ENCODE results near the gene MFNG. TPM values are rescaled to one million over a fixed set of nuclear protein-coding genes. Genes with fewer than 3 reads are reported as not detected.

The MFNG gene
- polyA plus RNA-seq, 3 donors, result 8.5 to 12.4 (median 11.1) TPM

GRCh38 chr22:37499027-37499707 lies 13.0 kb upstream of the MFNG start:
- no peak for DNase-seq

GRCh38 chr22:37498289-37498909 lies 12.2 kb upstream of the MFNG start:
- DNase-seq, result no peak

GRCh38 chr22:37497062-37497599 lies 10.9 kb upstream of the MFNG start:
- DNase-seq, result no peak

- DNase-seq, result no peak
Measured at GRCh38 chr22:37496651-37497050, 10.5 kb upstream of the MFNG start.

GRCh38 chr22:37493979-37494378 lies 7.8 kb upstream of the MFNG start:
- DNase-seq, result no peak

GRCh38 chr22:37492428-37493344 lies 6.5 kb upstream of the MFNG start:
- DNase-seq, result no peak

- DNase-seq, result no peak
Measured at GRCh38 chr22:37491559-37492427, 5.6 kb upstream of the MFNG start.

- DNase-seq, result no peak
Measured at GRCh38 chr22:37491106-37491505, 4.9 kb upstream of the MFNG start.

- no peak for DNase-seq
Measured at GRCh38 chr22:37489983-37490382, 3.8 kb upstream of the MFNG start.

GRCh38 chr22:37488337-37489135 lies 2.4 kb upstream of the MFNG start:
- DNase-seq, result no peak

- DNase-seq, result no peak
Measured at GRCh38 chr22:37487571-37487970, 1.4 kb upstream of the MFNG start.

GRCh38 chr22:37487129-37487528 lies 945 bp upstream of the MFNG start:
- no peak for DNase-seq

- DNase-seq, result no peak
Measured at GRCh38 chr22:37485395-37486223, 575 bp downstream of the MFNG start.

- DNase-seq, result no peak
Measured at GRCh38 chr22:37484480-37485394, 1.4 kb downstream of the MFNG start.

- no peak for DNase-seq
Measured at GRCh38 chr22:37483050-37483449, 3.1 kb downstream of the MFNG start.

- no peak for DNase-seq
Measured at GRCh38 chr22:37482244-37482643, 3.9 kb downstream of the MFNG start.

- DNase-seq, result no peak
Measured at GRCh38 chr22:37481347-37481907, 4.8 kb downstream of the MFNG start.

Data from renal pelvis (tissue), 4 donors.